H9 (cell line): ENCODE data around the gene MRPS35. TPM values are rescaled to one million over a fixed set of nuclear protein-coding genes. Genes with fewer than 3 reads are reported as not detected.

Experiments used
- DNase-seq: peaks from one replicate; pipeline ENCODE4 v3.0.0-alpha.2; 2017
- H2AFZ ChIP-seq: one replicate; pipeline ENCODE4 v1.6.1; 2013; ENCODE audit warnings: mild to moderate bottlenecking, low read length, control low read depth, moderate library complexity
- H2AK5ac ChIP-seq: 2 replicates; pipeline ENCODE4 v1.6.1; 2013; ENCODE audit warnings: low read length, control low read depth, mixed read lengths; ENCODE audit not compliant: insufficient read length
- H2BK120ac ChIP-seq: one replicate; pipeline ENCODE4 v1.6.1; 2013; ENCODE audit warnings: low read depth, mild to moderate bottlenecking, low read length, control low read depth, inconsistent platforms; ENCODE audit not compliant: poor library complexity, severe bottlenecking
- H2BK12ac ChIP-seq: 2 replicates; pipeline ENCODE4 v1.6.1; 2013; ENCODE audit warnings: low read length, control low read depth, mixed read lengths, low read depth; ENCODE audit not compliant: insufficient read length
- H2BK15ac ChIP-seq: 2 replicates; pipeline ENCODE4 v1.6.1; 2013; ENCODE audit warnings: low read depth, low read length, control low read depth
- H2BK20ac ChIP-seq: one replicate; pipeline ENCODE4 v1.6.1; 2013; ENCODE audit warnings: low read depth, mild to moderate bottlenecking, low read length, control low read depth, inconsistent platforms; ENCODE audit not compliant: poor library complexity, severe bottlenecking
- H2BK5ac ChIP-seq: 2 replicates; pipeline ENCODE4 v1.6.1; 2013; ENCODE audit warnings: low read length, control low read depth, mixed read lengths; ENCODE audit not compliant: insufficient read length
- H3K14ac ChIP-seq: 2 replicates; pipeline ENCODE4 v1.6.1; 2013; ENCODE audit warnings: low read length, control low read depth; ENCODE audit not compliant: insufficient read depth
- H3K18ac ChIP-seq: 2 replicates; pipeline ENCODE4 v1.6.1; 2013; ENCODE audit warnings: low read depth, mild to moderate bottlenecking, mixed read lengths, low read length, control low read depth; ENCODE audit not compliant: insufficient read length
- H3K23ac ChIP-seq: 2 replicates; pipeline ENCODE4 v1.6.1; 2013; ENCODE audit warnings: low read length, control low read depth, mixed read lengths, low read depth; ENCODE audit not compliant: insufficient read length
- H3K23me2 ChIP-seq: 2 replicates; pipeline ENCODE4 v1.6.1; 2013; ENCODE audit warnings: low read depth, mild to moderate bottlenecking, mixed read lengths, low read length, control low read depth; ENCODE audit not compliant: insufficient read length, poor library complexity, severe bottlenecking
- H3K27ac ChIP-seq: 2 replicates; pipeline ENCODE4 v1.5.1; 2013; ENCODE audit warnings: low read length, control low read depth, mixed read lengths, low read depth; ENCODE audit not compliant: insufficient read length
- H3K27me3 ChIP-seq: 2 replicates; pipeline ENCODE4 v1.6.1; 2013; ENCODE audit warnings: low read length, control low read depth, inconsistent platforms; ENCODE audit not compliant: insufficient read depth
- H3K4ac ChIP-seq: 2 replicates; pipeline ENCODE4 v1.6.1; 2013; ENCODE audit warnings: low read depth, mild to moderate bottlenecking, control low read depth, inconsistent platforms, low read length, moderate library complexity
- H3K4me1 ChIP-seq: 2 replicates; pipeline ENCODE4 v1.6.1; 2013; ENCODE audit warnings: low read length, control low read depth, inconsistent platforms; ENCODE audit not compliant: insufficient read depth
- H3K4me2 ChIP-seq: 2 replicates; pipeline ENCODE4 v1.6.1; 2013; ENCODE audit warnings: low read length, control low read depth, mixed read lengths; ENCODE audit not compliant: insufficient read length, insufficient read depth
- H3K56ac ChIP-seq: 2 replicates; pipeline ENCODE4 v1.6.1; 2013; ENCODE audit warnings: low read depth, mild to moderate bottlenecking, mixed read lengths, low read length, control low read depth; ENCODE audit not compliant: insufficient read length
- H3K79me1 ChIP-seq: 2 replicates; pipeline ENCODE4 v1.6.1; 2013; ENCODE audit warnings: low read depth, mild to moderate bottlenecking, moderate library complexity, low read length, control low read depth, inconsistent platforms; ENCODE audit not compliant: insufficient read depth, poor library complexity, severe bottlenecking
- H3K79me2 ChIP-seq: 2 replicates; pipeline ENCODE4 v1.6.1; 2013; ENCODE audit warnings: low read length, control low read depth, inconsistent platforms; ENCODE audit not compliant: insufficient read depth
- H3K9ac ChIP-seq: 2 replicates; pipeline ENCODE4 v1.6.1; 2013; ENCODE audit warnings: low read length, control low read depth, mixed read lengths; ENCODE audit not compliant: insufficient read length; ENCODE audit errors: extremely low read depth
- H3K9me3 ChIP-seq: one replicate; pipeline ENCODE4 v1.6.1; 2013; ENCODE audit warnings: low read depth, low read length, inconsistent platforms; ENCODE audit not compliant: control insufficient read depth
- H3T11ph ChIP-seq: one replicate; pipeline ENCODE4 v1.6.1; 2013; ENCODE audit warnings: mild to moderate bottlenecking, low read length, control low read depth, inconsistent platforms
- H4K20me1 ChIP-seq: one replicate; pipeline ENCODE4 v1.6.1; 2013; ENCODE audit not compliant: control insufficient read depth, insufficient read length, insufficient read depth
- H4K5ac ChIP-seq: 2 replicates; pipeline ENCODE4 v1.6.1; 2013; ENCODE audit warnings: low read depth, mild to moderate bottlenecking, mixed read lengths, low read length, control low read depth; ENCODE audit not compliant: insufficient read length
- H4K8ac ChIP-seq: replicated peaks from 2 replicates; pipeline ENCODE4 v1.6.1; 2013; ENCODE audit warnings: low read length, control low read depth, mixed read lengths, low read depth; ENCODE audit not compliant: insufficient read length
- H4K91ac ChIP-seq: 2 replicates; pipeline ENCODE4 v1.6.1; 2013; ENCODE audit warnings: low read depth, mild to moderate bottlenecking, moderate library complexity, mixed read lengths, low read length, control low read depth; ENCODE audit not compliant: insufficient read length
- H3K27ac Mint-ChIP-seq, 3 experiments: 2 replicates in 2 of 3; 3 replicates in 1 of 3; pipeline ENCODE4 v1.8.0; 2020 to 2021; ENCODE audit warnings: mixed read lengths in 3 of 3, mild to moderate bottlenecking in 1 of 3, moderate library complexity in 1 of 3
- H3K27me3 Mint-ChIP-seq: 2 replicates; pipeline ENCODE4 v1.8.0; 2021; ENCODE audit warnings: low read depth, mild to moderate bottlenecking, moderate library complexity, mixed read lengths
- H3K36me3 Mint-ChIP-seq, 3 experiments: 2 replicates in 2 of 3; 3 replicates in 1 of 3; pipeline ENCODE4 v1.8.0; 2020 to 2021; ENCODE audit warnings: low read depth in 3 of 3, mixed read lengths in 3 of 3; ENCODE audit not compliant: insufficient read depth in 1 of 3
- H3K4me1 Mint-ChIP-seq, 2 experiments: 2 replicates each; pipeline ENCODE4 v1.8.0; 2020; ENCODE audit warnings: mixed read lengths in 2 of 2
- H3K4me3 Mint-ChIP-seq, 2 experiments: 2 replicates in 1 of 2; 3 replicates in 1 of 2; pipeline ENCODE4 v1.8.0; 2020 to 2021; ENCODE audit warnings: mild to moderate bottlenecking in 2 of 2, mixed read lengths in 2 of 2, moderate library complexity in 1 of 2
- H3K9me3 Mint-ChIP-seq, 2 experiments: 2 replicates in 1 of 2; 3 replicates in 1 of 2; pipeline ENCODE4 v1.8.0; 2020; ENCODE audit warnings: mild to moderate bottlenecking in 2 of 2, mixed read lengths in 2 of 2, moderate library complexity in 1 of 2
- CTCF ChIP-seq: fragments of 200-600 bp; sonication (generic); conservative IDR thresholded peaks from 3 replicates; pipeline ENCODE4 v1.8.0; 2021; ENCODE audit warnings: antibody characterized with exemption, mild to moderate bottlenecking
- WGBS: extraction: QIAGEN DNeasy Blood & Tissue Kit; methylation state at CpG from one replicate; pipeline ENCODE4 v1.1.7; 2013; ENCODE audit warnings: missing lambda C conversion rate, low lambda C conversion rate, mixed read lengths; ENCODE audit not compliant: insufficient read length; ENCODE audit errors: extremely low coverage; 5-methylcytosine and 5-hydroxymethylcytosine counted together
- total RNA-seq: library from RNA; stranded (reverse); gene quantifications from 2 replicates; pipeline ENCODE4 v1.2.1, GENCODE V29; 2021

The MRPS35 gene
- total RNA-seq, 1 experiment from 2014 or later: 45.4 TPM

GRCh38 chr12:27782481-27782880 lies 71.8 kb downstream of the MRPS35 start:
- no peak overlapping the region for H2BK12ac ChIP-seq
- peaks cover 6 to 38% (median 16%) of the 10 kb centered on the region in 3 experiments for H3K36me3 Mint-ChIP-seq
- no peak overlapping the region for H4K5ac ChIP-seq
- no peak for TF ChIP-seq CTCF
- peak overlapping the region; percentile 75 to 83 for H3K4me3 Mint-ChIP-seq
- no peak overlapping the region for H2AK5ac ChIP-seq
- no peak for DNase-seq
- no peak overlapping the region for H2BK120ac ChIP-seq
- H3K9me3 ChIP-seq: no peaks in the 10 kb centered on the region
- H3K27ac ChIP-seq: no peak overlapping the region
- H3K27me3 ChIP-seq: no peaks in the 10 kb centered on the region
- peak overlapping the region in 2 of 3 experiments; percentile 37 to 55; a peak in 2 of 7 replicates for H3K27ac Mint-ChIP-seq
- H3K4me2 ChIP-seq: no peak overlapping the region
- no peaks in the 10 kb centered on the region for H3K9me3 Mint-ChIP-seq
- no peak overlapping the region for H2BK20ac ChIP-seq
- no peak overlapping the region for H3K18ac ChIP-seq
- H3K23ac ChIP-seq: no peak overlapping the region
- H3K56ac ChIP-seq: no peak overlapping the region
- H3K14ac ChIP-seq: no peak overlapping the region
- H4K8ac ChIP-seq: no peak overlapping the region
- H4K20me1 ChIP-seq: no peaks in the 10 kb centered on the region
- H2BK15ac ChIP-seq: no peak overlapping the region
- no peak overlapping the region for H3K4ac ChIP-seq
- peaks cover 3% of the 10 kb centered on the region; the same call in 1 of the 2 replicates for H3K4me1 ChIP-seq
- no CpG with 5 or more reads among the region's 1 CpG for WGBS
- no peak overlapping the region for H3K9ac ChIP-seq
- H3K27me3 Mint-ChIP-seq: no peaks in the 10 kb centered on the region; the same call in 1 of the 2 replicates
- H3K4me1 Mint-ChIP-seq: peaks cover 33 to 36% of the 10 kb centered on the region in 2 experiments
- no peak overlapping the region for H3T11ph ChIP-seq
- no peak overlapping the region for H2BK5ac ChIP-seq
- H3K79me2 ChIP-seq: peaks cover 6% of the 10 kb centered on the region; the same call in 1 of the 2 replicates
- H2AFZ ChIP-seq: no peak overlapping the region
- H3K79me1 ChIP-seq: no peaks in the 10 kb centered on the region
- H4K91ac ChIP-seq: no peak overlapping the region
- peaks cover 11% of the 10 kb centered on the region for H3K23me2 ChIP-seq
